A549 treated with AZD9567 at 1 μM for 4 hours (cell line): ENCODE measurements around the gene GATA5. TPM values are rescaled to one million over a fixed set of nuclear protein-coding genes. Genes with fewer than 3 reads are reported as not detected.

Experiments used
- total RNA-seq: library from RNA; stranded (reverse); fragments of 200-300 nt; extraction: Qiagen RNA extraction; gene quantifications from 5 replicates; pipeline ENCODE4 v1.2.3, GENCODE V29; 2022; ENCODE audit not compliant: insufficient read depth

Gene GATA5
- 0.67 to 2.3 TPM (median 0.77 TPM) in 5 replicates for total RNA-seq

GRCh38 chr20:62475772-62476055 is at the start of gene GATA5:
TSS of gene GATA5 (minus strand) at chr20:62475995. CDS start at chr20:62475521, 474 bp downstream.

GRCh38 chr20:62427172-62428001 is 48.4 kb downstream of the GATA5 start, which contains the start of gene RBBP8NL:
TSS of gene RBBP8NL (minus strand) at chr20:62427539. CDS start at chr20:62419647, 7,892 bp downstream.

Other genes starting within 250 kb of the GATA5 start
- 16.8 to 21.9 TPM (median 20.4 TPM) in 5 replicates for gene OSBPL2, start 237.5 kb downstream of the GATA5 start, total RNA-seq
- 156 to 196 TPM (median 192 TPM) in 5 replicates for gene ADRM1, start 173.0 kb downstream of the GATA5 start, total RNA-seq
- 190 to 476 TPM (median 435 TPM) in 5 replicates for gene LAMA5, start 108.7 kb downstream of the GATA5 start, total RNA-seq
- gene RPS21, start 88.9 kb downstream of the GATA5 start, total RNA-seq = 1,967 to 3,050 TPM (median 2,844 TPM) in 5 replicates
- 3.9 to 5.9 TPM (median 5.5 TPM) in 5 replicates for gene CABLES2, start 68.7 kb downstream of the GATA5 start, total RNA-seq
- gene RBBP8NL, start 48.5 kb downstream of the GATA5 start, total RNA-seq = 0.45 to 0.74 TPM (median 0.61 TPM) in 4 of 5 replicates, not detected in the other
- gene SLCO4A1, start 166.5 kb upstream of the GATA5 start, total RNA-seq = 8.5 to 10.9 TPM (median 10.6 TPM) in 5 replicates
- gene NTSR1, start 232.8 kb upstream of the GATA5 start, total RNA-seq = 0.07 to 0.14 TPM (median 0.08 TPM) in 4 of 5 replicates, not detected in the other